A549 (cell line): ENCODE measurements around the gene RERGL. TPM values are rescaled to one million over a fixed set of nuclear protein-coding genes. Genes with fewer than 3 reads are reported as not detected.

Experiments used
- ATAC-seq, 2 experiments: fragments of 200-7000 bp in 1 of 2; fragments of >200 bp in 1 of 2; cut with Nextera tagmentation in 1 of 2; cut with Tn5 transposase in 1 of 2; 3 replicates each; pipeline versions ENCODE4 v1.8.0 to v1.9.1; 2018 to 2020; ENCODE audit warnings: mild to moderate bottlenecking in 1 of 2, moderate library complexity in 1 of 2
- CTCF ChIA-PET: fragments of 300-600 bp; sonication (Branson Sonifier 250); formaldehyde crosslinking; extraction: SDS; loops from one replicate; lab custom pipeline; 2021; ENCODE audit warnings: antibody characterized with exemption, inconsistent platforms; lab: Yijun Ruan, JAX
- POLR2A ChIA-PET: fragments of 350-600 bp; formaldehyde crosslinking; extraction: SDS; loops from one replicate; lab custom pipeline; 2021; ENCODE audit warnings: antibody characterized with exemption, inconsistent platforms; lab: Yijun Ruan, JAX
- DNase-seq, 2 experiments: peaks; one replicate each; pipeline versions ENCODE4 v3.0.0 to v3.0.0-alpha.2; 2011 to 2016; ENCODE audit warnings: low read depth in 1 of 2, low spot score in 1 of 2
- FAIRE-seq: peaks from 2 replicates; lab custom pipeline; 2011; peaks lifted over from hg19 to GRCh38; lab: Jason Lieb, UNC
- H3K27ac ChIP-seq, 2 experiments: fragments of >200 bp; sonication (Bioruptor Twin); formaldehyde crosslinking; 3 replicates each; pipeline ENCODE4 v1.5.1; 2016 to 2017
- H3K4me1 ChIP-seq: fragments of >200 bp; sonication (Bioruptor Twin); formaldehyde crosslinking; 3 replicates; pipeline ENCODE4 v1.6.1; 2016
- H3K4me2 ChIP-seq: fragments of >200 bp; sonication (Bioruptor Twin); formaldehyde crosslinking; 3 replicates; pipeline ENCODE4 v1.6.1; 2016
- H3K4me3 ChIP-seq: fragments of >200 bp; sonication (Bioruptor Twin); formaldehyde crosslinking; 3 replicates; pipeline ENCODE4 v1.5.1; 2016
- H3K9me3 ChIP-seq: fragments of >200 bp; sonication (Bioruptor Twin); formaldehyde crosslinking; 3 replicates; pipeline ENCODE4 v1.6.1; 2016
- BHLHE40 ChIP-seq: IDR thresholded peaks from 2 replicates; pipeline ENCODE4 v1.6.1; 2012; ENCODE audit warnings: low read depth, low read length, inconsistent platforms
- CHD2 ChIP-seq: fragments of 150-350 bp; IDR thresholded peaks from 2 replicates; pipeline ENCODE4 v1.6.1; 2014; ENCODE audit warnings: low read length; ENCODE audit not compliant: partially characterized antibody
- CHD4 ChIP-seq: fragments of 200-600 bp; sonication (generic); IDR thresholded peaks from 2 replicates; pipeline ENCODE4 v1.6.1; 2016; ENCODE audit warnings: antibody characterized with exemption, mild to moderate bottlenecking, borderline replicate concordance
- EHF ChIP-seq: fragments of 250-450 bp; sonication (Bioruptor Pico); IDR thresholded peaks from 2 replicates; pipeline ENCODE4 v1.5.0; 2020; ENCODE audit warnings: mild to moderate bottlenecking
- EHMT2 ChIP-seq: fragments of 200-600 bp; sonication (generic); IDR thresholded peaks from 2 replicates; pipeline ENCODE4 v1.6.1; 2016; ENCODE audit warnings: antibody characterized with exemption, low read depth, mild to moderate bottlenecking, moderate library complexity
- EP300 ChIP-seq, 2 experiments: fragments of >200 bp; sonication (Bioruptor Twin); formaldehyde crosslinking; IDR thresholded peaks; 2 replicates in 1 of 2; 3 replicates in 1 of 2; pipeline ENCODE4 v1.6.1; 2016 to 2017
- ESRRA ChIP-seq: fragments of 150-350 bp; IDR thresholded peaks from 2 replicates; pipeline ENCODE4 v1.6.1; 2014; ENCODE audit warnings: mild to moderate bottlenecking, low read length, borderline replicate concordance
- FOXS1 ChIP-seq: fragments of 250-450 bp; sonication (Bioruptor Pico); IDR thresholded peaks from 2 replicates; pipeline ENCODE4 v1.5.0; 2020; ENCODE audit warnings: mild to moderate bottlenecking, moderate library complexity
- HDAC2 ChIP-seq: fragments of 200-600 bp; sonication (generic); IDR thresholded peaks from 2 replicates; pipeline ENCODE4 v1.6.1; 2016
- HEYL ChIP-seq: fragments of 250-450 bp; sonication (Bioruptor Pico); IDR thresholded peaks from 2 replicates; pipeline ENCODE4 v1.8.0; 2021; ENCODE audit warnings: mild to moderate bottlenecking, moderate library complexity
- HMGXB4 ChIP-seq: fragments of 250-450 bp; sonication (Bioruptor Pico); IDR thresholded peaks from 2 replicates; pipeline ENCODE4 v1.5.0; 2021; ENCODE audit warnings: mild to moderate bottlenecking, moderate library complexity, borderline replicate concordance
- KDM1A ChIP-seq: fragments of 200-600 bp; sonication (generic); IDR thresholded peaks from 2 replicates; pipeline ENCODE4 v1.6.1; 2016; ENCODE audit warnings: low read depth, mild to moderate bottlenecking
- MAFK ChIP-seq: fragments of 450-650 bp; IDR thresholded peaks from 2 replicates; pipeline ENCODE4 v1.6.1; 2014; ENCODE audit not compliant: partially characterized antibody
- MAZ ChIP-seq: fragments of 150-350 bp; IDR thresholded peaks from 2 replicates; pipeline ENCODE4 v1.6.1; 2014; ENCODE audit warnings: antibody characterized with exemption, low read depth, low read length, borderline replicate concordance
- PHF8 ChIP-seq: fragments of 200-600 bp; sonication (generic); IDR thresholded peaks from 2 replicates; pipeline ENCODE4 v1.6.1; 2016; ENCODE audit warnings: low read depth, mild to moderate bottlenecking, antibody characterized with exemption, moderate library complexity, borderline replicate concordance
- RAD21 ChIP-seq, 2 experiments: fragments of >200 bp in 1 of 2; sonication (Bioruptor Twin) in 1 of 2; formaldehyde crosslinking in 1 of 2; IDR thresholded peaks in 1 of 2; conservative IDR thresholded peaks in 1 of 2; 2 replicates in 1 of 2; 3 replicates in 1 of 2; pipeline ENCODE4 v1.6.1; 2012 to 2018; ENCODE audit warnings: inconsistent platforms in 1 of 2
- RARB ChIP-seq: fragments of 250-450 bp; sonication (Bioruptor Pico); IDR thresholded peaks from 2 replicates; pipeline ENCODE4 v1.8.0; 2021; ENCODE audit warnings: mild to moderate bottlenecking, moderate library complexity
- RCOR1 ChIP-seq: fragments of 150-350 bp; IDR thresholded peaks from 2 replicates; pipeline ENCODE4 v1.6.1; 2014; ENCODE audit warnings: antibody characterized with exemption, low read length, low read depth
- RFX5 ChIP-seq: fragments of 450-650 bp; IDR thresholded peaks from 2 replicates; pipeline ENCODE4 v1.7.1; 2014; ENCODE audit warnings: antibody characterized with exemption, mild to moderate bottlenecking, moderate library complexity
- RNF2 ChIP-seq: fragments of 200-600 bp; sonication (generic); IDR thresholded peaks from 2 replicates; pipeline ENCODE4 v1.6.1; 2016; ENCODE audit warnings: low read depth, mild to moderate bottlenecking, antibody characterized with exemption, moderate library complexity, borderline replicate concordance
- SREBF2 ChIP-seq: fragments of 450-650 bp; IDR thresholded peaks from 2 replicates; pipeline ENCODE4 v1.6.1; 2014; ENCODE audit warnings: mild to moderate bottlenecking, moderate library complexity
- TFCP2L1 ChIP-seq: fragments of 250-450 bp; sonication (Bioruptor Pico); IDR thresholded peaks from 2 replicates; pipeline ENCODE4 v1.5.0; 2021; ENCODE audit warnings: mild to moderate bottlenecking
- TP53 ChIP-seq: fragments of 250-450 bp; sonication (Bioruptor Pico); IDR thresholded peaks from 2 replicates; pipeline ENCODE4 v1.5.0; 2021; ENCODE audit warnings: mild to moderate bottlenecking, moderate library complexity
- ZNF302 ChIP-seq: fragments of 250-450 bp; sonication (Bioruptor Pico); IDR thresholded peaks from 2 replicates; pipeline ENCODE4 v1.9.0; 2021; ENCODE audit warnings: inconsistent platforms, mild to moderate bottlenecking, moderate library complexity
- WGBS: methylation state at CpG from one replicate; pipeline ENCODE4 v1.1.6; 2017; ENCODE audit errors: missing lambda C conversion rate; 5-methylcytosine and 5-hydroxymethylcytosine counted together
- polyA minus RNA-seq: library from RNA; depleted of rRNA, polyadenylated mRNA; stranded (reverse); fragments of >200 nt; gene quantifications from 2 replicates; pipeline ENCODE4 v1.2.3, GENCODE V29; 2011; rRNA and poly(A)+ RNA removed
- polyA plus RNA-seq, 4 experiments: library from polyadenylated mRNA; depleted of rRNA in 3 of 4; stranded (reverse); fragments of >200 nt; fragmentation: RNase III in 1 of 4; extraction: RNeasy Plus Mini Kit Qiagen cat#74134 plus additional on column Dnase treatment in 1 of 4; gene quantifications; 2 replicates in 3 of 4; 3 replicates in 1 of 4; pipeline ENCODE4 v1.2.3, GENCODE V29; 2011 to 2017
- TF ChIP-seq, protein P1 (sequence below): IDR thresholded peaks from 2 replicates; pipeline ENCODE4 v1.6.1; 2012
- TF ChIP-seq, protein P2 (sequence below): fragments of 200-600 bp; sonication (generic); IDR thresholded peaks from 2 replicates; pipeline ENCODE4 v1.6.1; 2016; ENCODE audit warnings: antibody characterized with exemption, mild to moderate bottlenecking, moderate library complexity

RERGL gene, protein sequence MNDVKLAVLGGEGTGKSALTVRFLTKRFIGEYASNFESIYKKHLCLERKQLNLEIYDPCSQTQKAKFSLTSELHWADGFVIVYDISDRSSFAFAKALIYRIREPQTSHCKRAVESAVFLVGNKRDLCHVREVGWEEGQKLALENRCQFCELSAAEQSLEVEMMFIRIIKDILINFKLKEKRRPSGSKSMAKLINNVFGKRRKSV
- polyA plus RNA-seq (2011; rRNA removed) (not detected in 2 replicates), polyA plus RNA-seq (2017; fragmentation: RNase III; extraction: RNeasy Plus Mini Kit Qiagen cat#74134 plus additional on column Dnase treatment) (not detected in 3 replicates), polyA minus RNA-seq (not detected in 2 replicates)
- not detected in 2 replicates for polyA plus RNA-seq (2012; cell fraction: cytosol; rRNA removed)
- not detected in 2 replicates for polyA plus RNA-seq (2012; cell fraction: nucleus; rRNA removed)

DNA sequence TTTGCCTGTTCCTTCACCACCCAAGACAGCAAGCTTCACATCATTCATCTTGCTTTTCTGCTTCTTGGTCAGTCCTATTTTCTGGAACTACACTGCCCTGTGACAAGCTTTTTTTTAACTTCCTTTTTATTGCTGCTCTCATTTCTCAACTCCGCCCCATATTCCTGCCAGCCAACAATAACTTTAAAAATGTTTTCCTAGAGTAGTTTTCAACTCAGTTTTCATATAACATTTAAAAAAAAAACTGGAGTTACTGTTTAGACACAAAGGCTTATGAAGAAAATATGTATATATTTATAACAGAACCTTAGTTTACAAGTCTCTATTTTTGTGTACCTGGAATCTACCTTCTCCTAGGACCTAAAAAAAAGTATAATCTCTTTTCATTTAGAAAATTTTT is at the start of gene RERGL:
TSS of gene RERGL (minus strand) at position 101 of the 400 bp plus-strand sequence. CDS start at position 48, 53 bp downstream.
- CTCF ChIA-PET, result no interaction called here
- H3K9me3 ChIP-seq, result no peaks in the 10 kb centered on the region
- POLR2A ChIA-PET, result no interaction called here
- H3K4me1 ChIP-seq, result no peaks in the 10 kb centered on the region
- no peak within 1 kb of the TSS for H3K4me2 ChIP-seq
- H3K27ac ChIP-seq, result no peak within 1 kb of the TSS
- WGBS, result 27% methylated on average over 1 of the region's 1 CpG
- no peak within 1 kb of the TSS for H3K4me3 ChIP-seq
- ATAC-seq (no peak), FAIRE-seq (no peak), DNase-seq (no peak)
- TF ChIP-seq RAD21 (conservative IDR thresholded peaks at IDR 0.05 in 1 of 2, IDR thresholded peaks at IDR 0.05 in 1 of 2), result no peak
- no peak for TF ChIP-seq EP300 (IDR thresholded peaks at IDR 0.05)
- no peak for TF ChIP-seq EHF (CRISPR knock-in tag)
- no peak for TF ChIP-seq MAFK
- no peak for TF ChIP-seq RFX5
- no peak for TF ChIP-seq BHLHE40
- TF ChIP-seq, protein P1, sequence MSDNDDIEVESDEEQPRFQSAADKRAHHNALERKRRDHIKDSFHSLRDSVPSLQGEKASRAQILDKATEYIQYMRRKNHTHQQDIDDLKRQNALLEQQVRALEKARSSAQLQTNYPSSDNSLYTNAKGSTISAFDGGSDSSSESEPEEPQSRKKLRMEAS, result no peak
- TF ChIP-seq ESRRA, result no peak
- no peak for TF ChIP-seq RCOR1
- no peak for TF ChIP-seq MAZ
- no peak for TF ChIP-seq TFCP2L1 (CRISPR knock-in tag)
- no peak for TF ChIP-seq HMGXB4 (CRISPR knock-in tag)
- no peak for TF ChIP-seq ZNF302 (CRISPR knock-in tag)
- no peak for TF ChIP-seq HEYL (CRISPR knock-in tag)
- TF ChIP-seq FOXS1, result no peak
- TF ChIP-seq EHMT2, result no peak

GRCh38 chr12:18139254-18139653 is 49.3 kb upstream of the RERGL start:
- H3K9me3 ChIP-seq, result no peaks in the 10 kb centered on the region
- 0 out of 3 replicates have a peak, but pooled peaks cover 4% of the 10 kb centered on the region for H3K4me1 ChIP-seq
- ChIA-PET POLR2A (no interaction called here), CTCF (interaction anchor here (0.7 to 1.2 kb wide), 3 partner anchors 13 to 60 kb away, joined by 3 read pairs; no protein-coding TSS in a partner anchor)
- FAIRE-seq (no peak), DNase-seq (no peak), ATAC-seq (no peak)
- H3K27ac ChIP-seq, result no peak overlapping the region
- no peak for TF ChIP-seq PHF8
- no peak for TF ChIP-seq TP53 (CRISPR knock-in tag)
- no peak for TF ChIP-seq RNF2
- TF ChIP-seq MAZ, result no peak
- no peak for TF ChIP-seq SREBF2
- TF ChIP-seq MAFK, result no peak
- TF ChIP-seq, protein P2, sequence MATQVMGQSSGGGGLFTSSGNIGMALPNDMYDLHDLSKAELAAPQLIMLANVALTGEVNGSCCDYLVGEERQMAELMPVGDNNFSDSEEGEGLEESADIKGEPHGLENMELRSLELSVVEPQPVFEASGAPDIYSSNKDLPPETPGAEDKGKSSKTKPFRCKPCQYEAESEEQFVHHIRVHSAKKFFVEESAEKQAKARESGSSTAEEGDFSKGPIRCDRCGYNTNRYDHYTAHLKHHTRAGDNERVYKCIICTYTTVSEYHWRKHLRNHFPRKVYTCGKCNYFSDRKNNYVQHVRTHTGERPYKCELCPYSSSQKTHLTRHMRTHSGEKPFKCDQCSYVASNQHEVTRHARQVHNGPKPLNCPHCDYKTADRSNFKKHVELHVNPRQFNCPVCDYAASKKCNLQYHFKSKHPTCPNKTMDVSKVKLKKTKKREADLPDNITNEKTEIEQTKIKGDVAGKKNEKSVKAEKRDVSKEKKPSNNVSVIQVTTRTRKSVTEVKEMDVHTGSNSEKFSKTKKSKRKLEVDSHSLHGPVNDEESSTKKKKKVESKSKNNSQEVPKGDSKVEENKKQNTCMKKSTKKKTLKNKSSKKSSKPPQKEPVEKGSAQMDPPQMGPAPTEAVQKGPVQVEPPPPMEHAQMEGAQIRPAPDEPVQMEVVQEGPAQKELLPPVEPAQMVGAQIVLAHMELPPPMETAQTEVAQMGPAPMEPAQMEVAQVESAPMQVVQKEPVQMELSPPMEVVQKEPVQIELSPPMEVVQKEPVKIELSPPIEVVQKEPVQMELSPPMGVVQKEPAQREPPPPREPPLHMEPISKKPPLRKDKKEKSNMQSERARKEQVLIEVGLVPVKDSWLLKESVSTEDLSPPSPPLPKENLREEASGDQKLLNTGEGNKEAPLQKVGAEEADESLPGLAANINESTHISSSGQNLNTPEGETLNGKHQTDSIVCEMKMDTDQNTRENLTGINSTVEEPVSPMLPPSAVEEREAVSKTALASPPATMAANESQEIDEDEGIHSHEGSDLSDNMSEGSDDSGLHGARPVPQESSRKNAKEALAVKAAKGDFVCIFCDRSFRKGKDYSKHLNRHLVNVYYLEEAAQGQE, result no peak
- TF ChIP-seq CHD4, result no peak
- TF ChIP-seq CHD2, result no peak
- no peak for TF ChIP-seq KDM1A
- TF ChIP-seq HDAC2, result no peak
- no peak for TF ChIP-seq RARB (CRISPR knock-in tag)
- no peak overlapping the region for H3K4me3 ChIP-seq
- 32% methylated on average over 4 of the region's 4 CpGs for WGBS
- no peak overlapping the region for H3K4me2 ChIP-seq
